Measurements from ENCODE around the gene BCL11A. TPM values are rescaled to one million over a fixed set of nuclear protein-coding genes. Genes with fewer than 3 reads are reported as not detected.
A peak's percentile ranks its signal among the peaks of the same experiment; 100 is the strongest.

The BCL11A gene
- total and polyA plus RNA-seq, 12 donors = 3.2 to 38.5 (median 22.7) TPM

- intact Hi-C loops (cut with DNase I) = no loop called here
- H3K4me1 ChIP-seq = peaks cover 0 to 33% (median 3%) of the 10 kb centered on the region in 9 donors
- no peak for ATAC-seq
- no peak overlapping the region for H3K4me3 ChIP-seq
- peaks cover 0 to 4% (median 0%) of the 10 kb centered on the region in 7 donors for H3K27me3 ChIP-seq
- no peaks in the 10 kb centered on the region for H3K9me3 ChIP-seq
- H3K36me3 ChIP-seq = no peaks in the 10 kb centered on the region
- H3K27ac ChIP-seq = peak overlapping the region in 3 of 10 donors; percentile 14 to 40 (median 37)
- no peak for DNase-seq
- TF ChIP-seq, protein P1, sequence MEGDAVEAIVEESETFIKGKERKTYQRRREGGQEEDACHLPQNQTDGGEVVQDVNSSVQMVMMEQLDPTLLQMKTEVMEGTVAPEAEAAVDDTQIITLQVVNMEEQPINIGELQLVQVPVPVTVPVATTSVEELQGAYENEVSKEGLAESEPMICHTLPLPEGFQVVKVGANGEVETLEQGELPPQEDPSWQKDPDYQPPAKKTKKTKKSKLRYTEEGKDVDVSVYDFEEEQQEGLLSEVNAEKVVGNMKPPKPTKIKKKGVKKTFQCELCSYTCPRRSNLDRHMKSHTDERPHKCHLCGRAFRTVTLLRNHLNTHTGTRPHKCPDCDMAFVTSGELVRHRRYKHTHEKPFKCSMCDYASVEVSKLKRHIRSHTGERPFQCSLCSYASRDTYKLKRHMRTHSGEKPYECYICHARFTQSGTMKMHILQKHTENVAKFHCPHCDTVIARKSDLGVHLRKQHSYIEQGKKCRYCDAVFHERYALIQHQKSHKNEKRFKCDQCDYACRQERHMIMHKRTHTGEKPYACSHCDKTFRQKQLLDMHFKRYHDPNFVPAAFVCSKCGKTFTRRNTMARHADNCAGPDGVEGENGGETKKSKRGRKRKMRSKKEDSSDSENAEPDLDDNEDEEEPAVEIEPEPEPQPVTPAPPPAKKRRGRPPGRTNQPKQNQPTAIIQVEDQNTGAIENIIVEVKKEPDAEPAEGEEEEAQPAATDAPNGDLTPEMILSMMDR (IDR thresholded peaks at IDR 0.05) = no peak
Observed at GRCh38 chr2:60415814-60416213, 137.6 kb downstream of the BCL11A start.

- intact Hi-C loops (cut with DNase I) = no loop called here
- no peak overlapping the region for H3K27ac ChIP-seq
- WGBS, 2 donors = 60 to 72% methylated on average over 2 of the region's 2 CpGs
- peaks cover 0 to 5% (median 0%) of the 10 kb centered on the region in 7 donors for H3K27me3 ChIP-seq
- no peaks in the 10 kb centered on the region for H3K9me3 ChIP-seq
- no peak overlapping the region for H3K4me3 ChIP-seq
- ATAC-seq = no peak
- H3K4me1 ChIP-seq = peaks cover 0 to 33% (median 3%) of the 10 kb centered on the region in 9 donors
- TF ChIP-seq, protein P1 (IDR thresholded peaks at IDR 0.05) = no peak
- DNase-seq = no peak
- no peaks in the 10 kb centered on the region for H3K36me3 ChIP-seq
Observed at GRCh38 chr2:60414495-60415138, 138.8 kb downstream of the BCL11A start.

GRCh38 chr2:60413814-60414168, 139.7 kb downstream of the BCL11A start:
- no peak for ATAC-seq
- TF ChIP-seq, protein P1 (IDR thresholded peaks at IDR 0.05) = no peak
- WGBS, 2 donors = 67 to 75% methylated on average over 6 of the region's 6 CpGs
- H3K27me3 ChIP-seq = peaks cover 0 to 9% (median 0%) of the 10 kb centered on the region in 7 donors
- DNase-seq = no peak
- no peaks in the 10 kb centered on the region for H3K9me3 ChIP-seq
- H3K36me3 ChIP-seq = no peaks in the 10 kb centered on the region
- peaks cover 0 to 33% (median 3%) of the 10 kb centered on the region in 9 donors for H3K4me1 ChIP-seq
- no peak overlapping the region for H3K27ac ChIP-seq
- no peak overlapping the region for H3K4me3 ChIP-seq
- intact Hi-C loops (cut with DNase I) = no loop called here

DNA sequence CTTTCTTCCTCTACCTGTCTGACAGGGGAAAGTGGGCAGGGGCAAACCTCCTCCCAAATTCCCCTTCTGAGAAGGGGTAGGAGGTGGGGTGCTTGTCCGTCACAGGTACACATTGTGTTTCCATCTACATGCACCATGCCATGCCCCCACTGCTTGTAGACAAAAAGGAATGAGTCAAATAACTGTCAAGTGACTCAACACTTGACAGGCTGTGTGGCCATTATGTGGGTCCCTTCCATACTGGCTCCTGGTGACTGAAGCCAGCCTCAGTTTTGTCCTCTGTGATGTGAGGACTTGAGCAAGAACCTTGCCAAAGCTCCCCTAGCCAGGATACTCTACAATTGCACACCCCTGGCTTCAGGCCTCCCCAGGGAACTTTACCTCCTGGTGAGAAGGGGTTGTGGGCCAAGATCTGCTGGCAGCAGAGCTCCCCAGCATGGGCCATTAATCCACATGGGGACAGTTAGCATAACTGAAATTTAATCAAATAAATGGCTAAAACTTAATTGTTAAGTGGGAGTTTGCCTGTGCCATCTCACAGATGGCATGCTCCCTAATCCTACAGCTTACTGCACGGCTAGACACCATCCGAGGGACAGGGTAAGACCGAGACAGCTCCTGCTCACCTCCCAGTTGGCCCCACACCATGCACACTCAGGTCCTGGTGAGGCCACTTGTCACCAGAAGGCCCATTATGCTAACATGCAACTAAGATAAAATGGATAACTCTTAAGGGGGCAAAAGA, 140.2 kb downstream of the BCL11A start:
- DNase-seq (no peak), ATAC-seq (no peak)
- Histone ChIP-seq H3K4me1 (peaks cover 0 to 33% (median 3%) of the 10 kb centered on the region in 9 donors), H3K9me3 (no peaks in the 10 kb centered on the region), H3K36me3 (no peaks in the 10 kb centered on the region), H3K4me3 (no peak overlapping the region), H3K27ac (no peak overlapping the region), H3K27me3 (peaks cover 0 to 13% (median 0%) of the 10 kb centered on the region in 7 donors)
- intact Hi-C loops (cut with DNase I) = no loop called here
- 83 to 89% methylated on average over 4 of the region's 4 CpGs for WGBS, 2 donors
- TF ChIP-seq, protein P1 (IDR thresholded peaks at IDR 0.05) = no peak

All from heart right ventricle (tissue), 16 donors.